ENCODE measurements around the gene TMEM239. TPM values are rescaled to one million over a fixed set of nuclear protein-coding genes. Genes with fewer than 3 reads are reported as not detected.
"Not testable (repeated sequence)": the region's sequence is repeated elsewhere in the genome, so short reads cannot be mapped to it uniquely, and the experiment has no call there.

The TMEM239 gene
- total RNA-seq, 2 experiments from 2014 or later: not detected

DNA sequence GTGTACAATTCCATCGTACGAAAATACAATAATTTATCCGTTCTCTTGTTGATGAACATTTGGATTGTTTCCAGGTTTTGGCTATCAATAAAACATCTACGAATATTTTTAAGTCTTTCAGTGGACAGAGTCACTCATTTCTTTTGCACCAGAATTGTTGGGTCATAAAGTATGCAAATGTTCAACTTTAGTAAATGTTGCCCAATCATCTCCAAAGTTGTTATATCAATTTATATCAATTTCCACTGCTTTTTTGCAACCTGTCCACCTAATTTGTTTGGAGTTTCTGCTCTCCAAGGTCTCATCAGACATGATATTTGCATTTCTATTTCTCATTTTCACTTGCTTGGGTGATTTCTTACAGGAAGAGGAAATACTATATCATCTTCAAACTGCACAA lies 10.5 kb downstream of the TMEM239 start:
- Mint-ChIP-seq H3K27me3 (peaks cover 30% of the 10 kb centered on the region), H3K9me3 (no peaks in the 10 kb centered on the region), H3K27ac (no peak overlapping the region), H3K4me3 (no peak overlapping the region), H3K4me1 (peaks cover 17% of the 10 kb centered on the region), H3K36me3 (no peaks in the 10 kb centered on the region)
- no peak for DNase-seq

DNA sequence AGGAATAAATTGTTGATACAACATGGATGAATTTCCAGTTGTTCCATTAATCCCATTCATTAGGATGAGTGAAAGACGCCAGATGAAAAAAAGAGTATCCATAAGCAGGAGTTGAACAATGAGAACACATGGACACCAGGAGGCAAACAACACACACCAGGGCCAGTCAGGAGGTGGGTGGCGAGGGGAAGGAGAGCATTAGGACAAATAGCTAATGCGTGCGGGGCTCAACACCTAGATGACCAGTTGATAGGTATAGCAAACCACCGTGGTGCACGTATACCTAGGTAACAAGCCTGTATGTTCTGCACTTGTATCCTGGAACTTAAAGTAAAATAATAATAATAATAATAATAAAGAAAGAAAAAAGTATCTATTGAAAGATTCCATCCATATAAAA lies 13.2 kb downstream of the TMEM239 start:
- no peak for DNase-seq

DNA sequence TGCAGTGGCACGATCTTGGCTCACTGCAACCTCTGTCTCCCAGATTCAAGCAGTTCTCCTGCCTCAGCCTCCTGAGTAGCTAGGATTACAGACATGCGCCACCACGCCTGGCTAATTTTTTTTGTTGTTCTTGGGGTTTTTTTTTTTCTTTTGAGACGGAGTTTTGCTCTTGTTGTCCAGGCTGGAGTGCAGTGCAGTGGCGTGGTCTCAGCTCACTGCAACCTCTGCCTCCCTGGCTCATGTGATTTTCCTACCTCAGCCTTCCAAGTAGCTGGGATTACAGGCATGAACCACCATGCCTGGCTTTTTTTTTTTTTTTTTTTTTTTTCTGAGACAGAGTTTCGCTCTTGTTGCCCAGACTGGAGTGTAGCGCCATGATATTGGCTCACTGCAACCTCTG lies 15.0 kb downstream of the TMEM239 start:
- not testable (repeated sequence) for H3K4me1 Mint-ChIP-seq, H3K27ac Mint-ChIP-seq, DNase-seq, H3K9me3 Mint-ChIP-seq, H3K36me3 Mint-ChIP-seq, H3K4me3 Mint-ChIP-seq
- peaks cover 16% of the 10 kb centered on the region for H3K27me3 Mint-ChIP-seq

More for the DNA sequence above, 13.2 kb downstream of the TMEM239 start:
- no peaks in the 10 kb centered on the region for H3K9me3 Mint-ChIP-seq
- H3K4me3 Mint-ChIP-seq: no peak overlapping the region
- H3K4me1 Mint-ChIP-seq: peaks cover 15% of the 10 kb centered on the region
- no peak overlapping the region for H3K27ac Mint-ChIP-seq
- H3K27me3 Mint-ChIP-seq: peaks cover 23% of the 10 kb centered on the region
- H3K36me3 Mint-ChIP-seq: no peaks in the 10 kb centered on the region

DNA sequence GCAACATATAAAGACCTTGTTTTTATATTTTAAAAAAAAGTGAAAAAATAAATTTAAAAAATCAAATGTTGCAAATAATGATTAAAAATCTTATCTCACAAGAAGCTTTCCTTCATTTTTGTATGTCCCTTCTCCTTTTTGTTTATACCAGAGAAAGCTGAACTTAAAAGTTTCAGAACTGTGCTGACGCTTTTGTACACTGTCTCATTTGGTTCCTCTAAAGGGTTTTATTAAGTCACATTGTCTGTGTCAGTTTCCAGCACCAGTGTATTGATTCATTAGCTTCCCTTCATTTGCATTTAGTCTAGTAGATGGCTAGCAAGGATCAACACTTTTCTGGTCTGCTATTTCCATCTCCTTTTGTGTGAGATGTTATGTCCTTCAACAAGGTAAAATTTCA lies 17.6 kb downstream of the TMEM239 start:
- no peak for DNase-seq
- Mint-ChIP-seq H3K36me3 (peaks cover 10% of the 10 kb centered on the region), H3K4me3 (no peak overlapping the region), H3K9me3 (no peaks in the 10 kb centered on the region), H3K4me1 (peaks cover 5% of the 10 kb centered on the region), H3K27ac (no peak overlapping the region), H3K27me3 (no peaks in the 10 kb centered on the region)

DNA sequence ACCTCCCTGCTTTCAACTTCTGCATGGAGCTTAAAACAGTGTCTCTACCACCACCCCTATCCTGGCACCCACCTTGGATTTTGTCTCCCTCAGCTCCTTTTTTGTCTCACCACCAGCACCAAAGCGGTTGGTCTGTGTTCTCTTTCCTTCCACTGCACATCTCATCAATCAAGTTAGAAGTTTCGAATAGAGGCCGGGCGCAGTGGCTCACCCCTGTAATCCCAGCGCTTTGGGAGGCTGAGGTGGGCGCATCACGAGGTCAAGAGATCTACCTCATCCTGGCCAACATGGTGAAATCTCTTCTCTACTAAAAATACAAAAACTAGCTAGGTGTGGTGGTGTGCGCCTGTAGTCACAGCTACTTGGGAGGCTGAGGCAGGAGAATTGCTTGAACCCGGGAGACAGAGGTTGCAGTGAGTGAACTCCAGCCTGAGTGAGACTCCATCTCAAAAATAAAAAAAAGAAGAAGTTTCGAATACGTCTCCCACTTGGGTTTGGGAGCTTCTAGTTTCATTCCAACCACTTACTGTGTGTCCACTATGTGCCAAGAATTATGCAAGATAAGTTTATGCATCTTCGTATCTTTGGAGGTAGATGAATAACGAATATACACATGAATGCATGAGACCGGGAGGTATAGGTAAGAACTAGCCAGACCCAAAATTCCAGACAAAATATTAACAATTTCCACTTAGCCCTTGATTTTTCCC lies 18.4 kb downstream of the TMEM239 start:
- no peak for DNase-seq
- Mint-ChIP-seq H3K27me3 (no peaks in the 10 kb centered on the region), H3K36me3 (peaks cover 15% of the 10 kb centered on the region), H3K27ac (no peak overlapping the region), H3K9me3 (peaks cover 2% of the 10 kb centered on the region), H3K4me3 (no peak overlapping the region), H3K4me1 (peaks cover 10% of the 10 kb centered on the region)

DNA sequence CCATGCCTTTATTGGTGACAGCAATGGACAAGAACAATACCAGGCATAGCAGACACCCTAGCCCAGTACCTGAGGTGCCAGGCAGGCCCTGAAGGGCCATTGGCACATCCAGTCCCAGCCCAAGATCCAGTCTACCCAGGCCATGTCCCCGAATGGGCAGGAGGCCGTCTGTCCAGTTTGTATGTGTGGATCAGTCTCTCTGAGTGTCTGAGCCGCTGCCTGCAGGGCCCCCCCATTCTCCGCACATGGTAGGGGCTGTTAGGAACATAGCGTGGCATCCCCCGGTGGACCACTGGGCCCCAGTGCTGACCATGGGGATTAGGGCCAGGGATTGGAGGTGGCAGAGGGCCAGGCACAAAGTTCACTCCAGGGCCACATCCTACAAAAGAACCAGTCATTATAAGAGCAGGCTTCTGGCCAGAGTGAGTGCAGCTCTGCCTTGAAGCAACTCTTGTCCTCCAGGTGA lies 19.2 kb downstream of the TMEM239 start:
- no peaks in the 10 kb centered on the region for H3K27me3 Mint-ChIP-seq
- peaks cover 2% of the 10 kb centered on the region for H3K9me3 Mint-ChIP-seq

DNA sequence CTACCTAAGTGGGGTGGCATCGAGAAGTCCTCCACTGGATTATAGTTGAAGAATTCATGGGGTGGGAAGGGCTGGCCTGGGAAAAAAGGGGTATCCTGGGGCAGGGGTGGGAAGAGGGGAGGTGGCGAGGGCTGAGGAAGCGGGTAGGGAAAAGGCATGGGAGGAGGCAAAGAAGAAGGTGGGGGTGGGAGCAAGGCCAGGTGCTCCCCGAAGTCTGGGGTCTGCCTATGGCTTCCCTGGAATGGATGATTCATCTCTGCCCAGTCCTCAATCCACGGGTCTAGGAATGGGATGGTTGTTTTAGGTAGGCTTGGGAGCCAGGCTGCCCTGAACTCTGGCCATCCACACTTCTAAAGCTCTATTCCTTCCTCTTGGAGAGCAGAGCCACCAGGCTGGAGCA lies 19.9 kb downstream of the TMEM239 start:
- H3K27me3 Mint-ChIP-seq: no peaks in the 10 kb centered on the region
- peaks cover 12% of the 10 kb centered on the region for H3K4me1 Mint-ChIP-seq
- H3K27ac Mint-ChIP-seq: no peak overlapping the region

More for the DNA sequence above, 19.2 kb downstream of the TMEM239 start:
- no peak for DNase-seq
- Mint-ChIP-seq H3K4me1 (peaks cover 12% of the 10 kb centered on the region), H3K27ac (no peak overlapping the region), H3K4me3 (no peak overlapping the region), H3K36me3 (peaks cover 15% of the 10 kb centered on the region)

DNA sequence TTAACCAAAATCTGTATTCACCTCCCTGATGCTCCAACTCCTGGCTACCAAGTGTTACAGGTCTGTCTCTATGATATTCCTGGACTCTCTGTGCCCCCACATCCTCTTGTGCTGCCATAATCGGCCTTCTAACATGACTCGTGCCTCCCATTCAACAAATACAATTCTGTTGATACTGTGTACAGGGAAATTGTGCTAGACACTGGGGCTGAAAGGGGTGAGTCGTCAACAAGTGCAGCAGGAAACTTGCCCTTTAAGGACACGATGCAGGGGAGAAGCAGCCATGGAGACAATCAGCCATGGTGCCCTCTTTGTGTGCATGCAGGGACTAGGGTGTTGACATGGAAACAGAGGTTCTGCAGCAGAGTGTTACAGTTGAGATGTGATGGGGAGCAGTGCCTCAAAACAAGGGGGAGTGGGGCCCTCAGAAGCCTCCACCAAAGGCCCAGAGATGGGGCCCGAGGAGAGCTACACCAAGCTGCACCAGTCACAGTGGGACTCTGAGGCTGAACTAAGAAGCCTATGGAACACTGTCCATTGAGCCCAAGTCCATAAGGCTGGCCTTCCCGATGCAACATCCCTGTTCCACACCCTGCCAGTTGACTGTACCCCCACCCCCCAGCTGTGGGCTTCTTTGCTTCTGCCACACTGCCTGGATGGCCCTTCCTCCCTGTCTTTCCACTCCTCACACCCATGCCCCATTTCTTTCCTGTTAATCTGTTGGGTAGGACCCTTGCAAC lies 21.2 kb downstream of the TMEM239 start:
- no peak for DNase-seq
- H3K4me1 Mint-ChIP-seq: peaks cover 10% of the 10 kb centered on the region
- H3K27ac Mint-ChIP-seq: no peak overlapping the region
- peaks cover 2% of the 10 kb centered on the region for H3K9me3 Mint-ChIP-seq
- H3K4me3 Mint-ChIP-seq: no peak overlapping the region
- H3K27me3 Mint-ChIP-seq: no peaks in the 10 kb centered on the region
- H3K36me3 Mint-ChIP-seq: peaks cover 15% of the 10 kb centered on the region

More for the DNA sequence above, 19.9 kb downstream of the TMEM239 start:
- Mint-ChIP-seq H3K36me3 (peaks cover 15% of the 10 kb centered on the region), H3K9me3 (peaks cover 2% of the 10 kb centered on the region), H3K4me3 (no peak overlapping the region)
- DNase-seq: no peak

DNA sequence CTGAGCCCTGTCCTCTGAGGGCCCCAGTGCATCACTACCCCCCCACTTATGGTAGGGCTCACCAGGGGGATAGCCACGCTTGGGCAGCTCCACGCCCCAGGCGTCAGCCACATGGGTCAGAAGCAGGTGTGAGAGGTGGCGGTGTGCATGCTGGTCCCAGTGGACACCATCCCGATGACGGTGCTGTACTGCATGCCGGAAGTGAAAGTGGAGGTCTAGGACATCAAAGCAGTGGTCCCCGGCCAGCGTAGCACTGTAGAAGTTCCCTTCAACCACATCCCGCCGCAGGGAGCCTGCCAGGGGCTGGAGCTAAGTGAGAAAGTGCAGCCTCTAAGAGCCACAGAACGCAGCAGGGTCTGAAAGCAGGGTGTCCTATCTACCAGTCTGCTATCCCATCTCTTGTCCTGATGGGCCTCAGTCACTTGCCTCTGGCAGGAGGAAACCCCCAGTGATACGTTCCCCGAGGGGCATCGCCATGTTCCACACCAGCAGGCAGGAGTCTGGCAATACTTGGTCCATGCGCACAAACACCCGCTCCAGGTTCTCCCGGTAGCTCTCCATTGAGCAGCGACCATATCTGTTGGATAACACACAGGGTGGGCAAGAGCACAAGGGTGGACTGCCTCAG lies 22.1 kb downstream of the TMEM239 start:
- no peak for DNase-seq
- Mint-ChIP-seq H3K27ac (no peak overlapping the region), H3K36me3 (peaks cover 15% of the 10 kb centered on the region), H3K4me1 (peaks cover 10% of the 10 kb centered on the region), H3K4me3 (no peak overlapping the region), H3K27me3 (no peaks in the 10 kb centered on the region), H3K9me3 (peaks cover 2% of the 10 kb centered on the region)

DNA sequence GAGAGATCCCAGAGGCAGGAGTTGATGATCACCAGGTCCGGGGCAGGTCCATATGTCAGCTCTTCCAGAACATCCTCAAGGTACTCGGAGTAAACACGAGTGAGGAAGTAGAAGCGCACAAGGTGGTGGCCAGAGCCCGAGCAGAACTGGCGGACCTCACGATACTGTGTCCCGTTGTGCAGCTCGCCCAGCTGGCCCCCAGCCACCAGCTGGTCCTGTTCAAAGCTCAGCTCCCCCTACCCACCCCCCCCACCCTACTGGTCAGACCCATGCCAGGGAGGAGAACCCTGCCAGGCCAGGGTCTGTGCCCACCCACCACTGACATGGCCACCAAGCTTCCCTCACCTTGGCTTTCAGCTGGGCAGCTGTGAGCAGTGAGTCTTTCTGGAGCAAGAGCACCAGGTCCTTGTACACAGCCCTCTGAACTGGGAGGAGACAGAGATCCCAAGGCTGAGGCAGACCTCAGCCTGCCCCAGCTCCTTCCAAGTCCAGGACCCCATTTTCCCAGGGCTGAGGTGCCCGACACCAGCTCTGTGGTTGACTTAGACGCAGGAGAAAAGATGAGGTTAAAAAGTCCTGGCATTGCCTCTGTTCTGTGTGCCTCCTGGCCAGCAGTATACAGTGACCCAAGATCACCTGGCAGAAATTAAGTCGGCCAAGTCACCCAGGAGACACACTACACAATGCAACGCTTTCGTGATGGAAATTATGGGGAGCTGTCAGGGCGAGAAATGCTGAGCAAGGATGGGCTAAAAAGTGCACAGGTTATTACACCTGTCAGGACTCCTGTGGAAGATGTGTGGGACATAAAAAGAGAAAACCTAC lies 22.9 kb downstream of the TMEM239 start:
- no peaks in the 10 kb centered on the region for H3K27me3 Mint-ChIP-seq

DNA sequence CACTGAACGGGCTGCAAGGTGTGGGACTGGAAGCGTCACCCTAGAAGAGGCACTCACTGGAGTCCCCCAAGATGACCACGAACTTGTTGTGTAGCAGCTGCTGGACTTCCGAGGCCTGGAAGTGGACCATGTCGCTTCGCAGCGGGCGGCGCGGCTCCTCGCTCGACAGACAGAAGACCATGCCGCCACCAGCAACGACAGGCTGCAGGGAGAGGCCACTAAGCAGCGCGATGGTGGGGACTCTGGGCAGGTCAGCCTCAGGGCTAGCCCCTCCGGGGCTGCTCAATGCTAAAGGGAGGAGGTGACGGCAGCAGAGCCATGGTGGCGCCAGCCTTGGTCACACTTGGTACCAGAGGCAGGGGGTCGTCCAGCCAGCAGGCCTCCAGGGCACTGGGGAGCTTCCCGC lies 23.6 kb downstream of the TMEM239 start:
- Mint-ChIP-seq H3K4me3 (peak overlapping the region; percentile 69), H3K36me3 (peaks cover 19% of the 10 kb centered on the region), H3K9me3 (peaks cover 2% of the 10 kb centered on the region), H3K4me1 (peaks cover 18% of the 10 kb centered on the region), H3K27ac (peak overlapping the region; percentile 77), H3K27me3 (no peaks in the 10 kb centered on the region)
- no peak for DNase-seq

More for the DNA sequence above, 22.9 kb downstream of the TMEM239 start:
- H3K4me3 Mint-ChIP-seq: peak overlapping the region; percentile 69
- peaks cover 13% of the 10 kb centered on the region for H3K4me1 Mint-ChIP-seq
- peak overlapping the region; percentile 77 for H3K27ac Mint-ChIP-seq
- H3K9me3 Mint-ChIP-seq: peaks cover 2% of the 10 kb centered on the region
- DNase-seq: no peak
- H3K36me3 Mint-ChIP-seq: peaks cover 15% of the 10 kb centered on the region

DNA sequence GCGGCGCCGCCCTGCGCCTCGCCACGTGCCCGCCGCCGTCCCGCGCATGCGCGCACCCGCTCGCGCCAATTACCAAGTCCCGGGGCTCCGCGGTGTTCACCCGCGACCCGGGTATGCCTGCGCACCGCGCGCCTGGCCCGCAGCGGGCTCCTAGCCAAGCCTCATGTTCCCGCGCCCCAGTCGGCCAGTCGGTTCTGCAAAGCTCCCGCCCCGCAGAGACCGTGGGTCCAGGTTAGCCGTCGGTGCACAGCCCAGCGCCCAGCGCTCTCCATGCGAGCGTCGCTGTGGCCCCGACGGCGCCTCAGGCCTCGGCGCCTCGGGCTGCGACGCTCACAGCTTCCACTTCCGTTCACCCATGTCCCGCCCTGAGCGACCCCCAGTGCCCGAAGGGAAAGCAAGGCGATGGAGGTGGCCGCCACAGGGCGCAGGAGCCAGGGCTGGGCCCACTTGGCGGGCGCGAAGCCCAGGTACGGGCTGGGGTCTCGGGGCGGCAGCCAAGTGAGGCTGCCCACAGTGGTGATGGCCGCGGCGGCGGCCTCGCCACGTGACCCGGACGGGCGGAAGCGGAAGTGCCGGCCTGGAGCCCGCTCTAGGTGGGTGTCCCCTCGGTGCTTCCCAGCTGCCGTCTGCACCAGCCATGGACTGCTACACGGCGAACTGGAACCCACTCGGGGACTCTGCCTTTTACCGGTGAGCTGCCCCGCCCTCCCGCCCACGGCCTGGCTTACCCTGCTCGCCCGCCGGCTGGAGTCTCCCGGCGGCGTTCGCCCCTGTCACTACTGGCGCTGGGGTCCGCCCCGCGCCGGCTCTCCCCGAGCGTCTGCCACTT lies 24.2 kb downstream of the TMEM239 start, which contains the start of the genes PCED1A and VPS16:
PCED1A (minus strand) TSS at position 518 of the 829 bp plus-strand sequence. CDS start 743 bp downstream, outside the sequence.
VPS16 (plus strand) TSS at position 608 of the 829 bp plus-strand sequence; CDS start at position 638, 30 bp downstream.
- Mint-ChIP-seq H3K4me1 (peaks cover 23% of the 10 kb centered on the region), H3K36me3 (peaks cover 20% of the 10 kb centered on the region), H3K4me3 (peak within 1 kb of the TSS; percentile 76), H3K27me3 (no peaks in the 10 kb centered on the region), H3K9me3 (peaks cover 2% of the 10 kb centered on the region), H3K27ac (peak within 1 kb of the TSS; percentile 86)
- DNase-seq: peak; percentile 94

DNA sequence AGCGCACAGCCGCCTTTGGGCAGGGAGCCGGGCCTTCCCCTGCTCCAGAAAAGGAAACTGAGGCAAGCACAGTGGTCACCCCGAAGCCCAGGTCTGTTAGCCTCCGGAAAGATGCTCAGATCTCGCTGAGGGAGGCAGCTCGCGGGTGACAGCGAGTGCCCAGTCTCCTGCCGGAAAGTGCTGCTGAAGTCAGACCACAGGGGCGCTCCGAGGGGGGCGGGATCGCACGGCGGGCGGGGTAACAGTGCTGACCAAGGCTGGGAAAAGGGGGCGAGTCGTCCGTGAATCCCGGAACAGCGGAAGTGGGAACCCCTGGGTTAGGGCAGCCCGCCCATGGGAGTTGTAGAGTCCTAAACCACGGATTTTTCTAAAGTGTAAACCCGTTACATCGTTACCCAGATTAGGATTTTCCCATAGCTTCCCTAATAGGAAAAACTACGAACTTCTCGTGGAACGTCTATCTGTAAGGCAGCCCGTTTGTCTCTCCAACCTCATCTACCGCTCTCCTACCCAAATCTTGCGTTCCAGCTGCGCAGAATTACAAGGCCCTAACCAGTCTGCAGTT lies 24.9 kb downstream of the TMEM239 start:
- H3K9me3 Mint-ChIP-seq: peaks cover 2% of the 10 kb centered on the region
- peak; percentile 56 for DNase-seq

More for the DNA sequence above, 24.9 kb downstream of the TMEM239 start:
- Mint-ChIP-seq H3K4me1 (peaks cover 26% of the 10 kb centered on the region), H3K36me3 (peaks cover 20% of the 10 kb centered on the region), H3K27me3 (no peaks in the 10 kb centered on the region), H3K4me3 (peak overlapping the region; percentile 76), H3K27ac (peak overlapping the region; percentile 59)
